IPS DF 6.9 (cell line): ENCODE measurements around the gene GALP.
"Not testable (repeated sequence)": the region's sequence is repeated elsewhere in the genome, so short reads cannot be mapped to it uniquely, and the experiment has no call there.

Experiments
- DNase-seq: peaks from one replicate; pipeline ENCODE4 v3.0.0-alpha.2; 2013; ENCODE audit warnings: low read depth, low spot score
- H3K27ac ChIP-seq: one replicate; pipeline ENCODE4 v1.5.1; 2013; ENCODE audit warnings: low read length, control low read depth
- H3K27me3 ChIP-seq: 2 replicates; pipeline ENCODE4 v1.6.1; 2013; ENCODE audit warnings: mild to moderate bottlenecking, low read length; ENCODE audit not compliant: control insufficient read depth, insufficient read depth
- H3K36me3 ChIP-seq: 2 replicates; pipeline ENCODE4 v1.6.1; 2013; ENCODE audit warnings: low read length; ENCODE audit not compliant: control insufficient read depth, insufficient read depth
- H3K4me1 ChIP-seq: 2 replicates; pipeline ENCODE4 v1.6.1; 2013; ENCODE audit warnings: low read length; ENCODE audit not compliant: control insufficient read depth, insufficient read depth
- H3K4me3 ChIP-seq: 2 replicates; pipeline ENCODE4 v1.5.1; 2013; ENCODE audit warnings: mild to moderate bottlenecking, low read length
- H3K9me3 ChIP-seq: 2 replicates; pipeline ENCODE4 v1.6.1; 2013; ENCODE audit warnings: low read length, inconsistent platforms; ENCODE audit not compliant: control insufficient read depth, insufficient read depth
- WGBS: extraction: QIAGEN DNeasy Blood & Tissue Kit; methylation state at CpG from one replicate; pipeline ENCODE4 v1.1.7; 2013; ENCODE audit warnings: mixed read lengths, missing lambda C conversion rate; ENCODE audit not compliant: insufficient read length, insufficient coverage; 5-methylcytosine and 5-hydroxymethylcytosine counted together

Gene GALP

DNA sequence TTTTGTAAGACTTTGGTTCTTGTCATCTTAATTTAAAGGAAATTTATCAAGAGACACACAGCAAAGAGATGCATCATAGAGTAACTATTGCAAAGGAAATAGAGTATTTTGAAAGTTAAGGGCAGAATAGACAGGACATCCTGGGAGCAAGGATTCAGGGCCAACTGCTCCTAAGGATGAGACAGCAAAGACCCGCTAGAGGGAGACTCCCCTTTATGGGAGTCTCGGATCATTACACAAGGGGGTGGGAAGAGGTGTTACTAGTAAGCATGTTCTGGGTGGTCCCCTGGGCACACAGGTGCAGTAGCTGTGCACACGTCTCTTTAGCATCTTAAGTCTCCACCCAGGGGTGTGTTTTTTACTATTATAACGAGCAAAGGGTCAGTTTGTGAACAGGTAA lies 35.9 kb downstream of the GALP start:
- no peaks in the 10 kb centered on the region for H3K27me3 ChIP-seq
- DNase-seq, result no peak
- no peak overlapping the region for H3K27ac ChIP-seq
- H3K36me3 ChIP-seq, result no peaks in the 10 kb centered on the region
- no CpG with 5 or more reads among the region's 4 CpGs for WGBS
- no peaks in the 10 kb centered on the region for H3K4me1 ChIP-seq
- H3K9me3 ChIP-seq, result no peaks in the 10 kb centered on the region
- no peak overlapping the region for H3K4me3 ChIP-seq

DNA sequence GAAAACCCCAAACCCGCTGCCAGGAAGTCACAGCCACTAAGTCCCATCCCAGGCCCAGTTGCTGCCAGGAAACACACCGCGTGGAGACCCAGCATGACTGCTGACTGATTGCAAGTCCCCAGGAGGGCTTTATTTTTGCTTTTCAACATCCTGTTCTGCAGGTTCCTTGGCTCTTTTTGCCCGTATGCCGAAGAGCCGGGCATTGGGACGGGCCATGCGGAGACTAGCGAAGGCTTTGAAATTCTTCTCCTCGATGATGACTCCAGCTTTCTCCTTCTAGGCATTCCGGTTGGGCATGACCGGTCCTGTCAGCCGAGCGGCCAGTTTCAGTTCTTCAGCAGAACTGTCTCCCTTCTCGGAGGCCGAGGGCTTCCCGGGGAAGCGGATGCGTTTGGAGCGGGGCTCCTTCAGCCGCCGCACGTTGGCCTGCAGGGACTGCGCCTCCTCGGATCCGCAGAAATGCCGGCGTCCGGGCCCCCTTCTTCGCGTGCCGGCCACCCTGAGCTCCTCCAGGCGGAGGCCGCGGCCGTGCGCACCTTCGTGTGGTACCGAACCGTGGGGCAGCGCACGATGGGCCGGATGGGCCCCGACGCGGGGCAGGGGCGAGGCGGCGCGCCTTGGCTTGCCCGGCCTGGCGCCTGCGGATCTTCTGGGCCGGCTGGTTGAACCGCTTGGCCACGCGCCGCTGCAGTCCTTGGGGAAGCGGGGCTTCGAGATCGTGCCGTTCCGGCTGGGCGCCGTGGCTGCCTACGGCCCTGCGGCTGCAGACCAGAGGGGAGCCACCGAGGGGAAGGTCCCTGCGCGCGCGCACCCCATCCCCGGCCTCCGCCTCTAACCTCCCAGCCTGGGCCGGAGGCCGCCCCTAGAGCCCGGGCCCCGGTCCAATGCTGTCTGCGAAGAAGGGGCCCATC lies 41.5 kb downstream of the GALP start:
- Histone ChIP-seq H3K4me1 (no peaks in the 10 kb centered on the region), H3K4me3 (peak overlapping the region; percentile 19; the same call in 1 of the 2 replicates), H3K27me3 (no peaks in the 10 kb centered on the region), H3K36me3 (no peaks in the 10 kb centered on the region), H3K9me3 (no peaks in the 10 kb centered on the region), H3K27ac (no peak overlapping the region)
- no CpG with 5 or more reads among the region's 79 CpGs for WGBS
- peak; percentile 25 for DNase-seq

DNA sequence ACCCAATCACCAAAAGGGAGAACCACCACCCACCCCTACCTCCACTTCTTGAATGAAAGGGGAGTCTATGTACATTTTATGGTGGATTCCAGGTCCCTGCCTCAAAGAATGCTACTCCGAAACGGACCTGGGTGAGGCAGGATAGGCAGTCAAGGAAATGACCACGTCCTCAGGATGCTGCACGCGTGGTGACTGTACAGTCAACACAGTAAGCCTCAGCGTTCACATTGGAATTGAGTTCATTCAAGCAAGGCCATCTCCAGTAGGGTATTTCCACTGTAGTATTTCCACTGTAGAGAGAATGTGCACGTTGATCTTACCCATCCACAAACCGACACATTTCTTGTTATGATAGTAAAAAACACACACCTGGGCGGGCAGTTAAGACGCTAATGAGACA lies 43.2 kb downstream of the GALP start:
- H3K4me3 ChIP-seq, result no peak overlapping the region
- no CpG with 5 or more reads among the region's 10 CpGs for WGBS
- H3K4me1 ChIP-seq, result no peaks in the 10 kb centered on the region
- H3K36me3 ChIP-seq, result no peaks in the 10 kb centered on the region
- DNase-seq, result no peak
- no peaks in the 10 kb centered on the region for H3K9me3 ChIP-seq
- H3K27me3 ChIP-seq, result no peaks in the 10 kb centered on the region
- no peak overlapping the region for H3K27ac ChIP-seq

DNA sequence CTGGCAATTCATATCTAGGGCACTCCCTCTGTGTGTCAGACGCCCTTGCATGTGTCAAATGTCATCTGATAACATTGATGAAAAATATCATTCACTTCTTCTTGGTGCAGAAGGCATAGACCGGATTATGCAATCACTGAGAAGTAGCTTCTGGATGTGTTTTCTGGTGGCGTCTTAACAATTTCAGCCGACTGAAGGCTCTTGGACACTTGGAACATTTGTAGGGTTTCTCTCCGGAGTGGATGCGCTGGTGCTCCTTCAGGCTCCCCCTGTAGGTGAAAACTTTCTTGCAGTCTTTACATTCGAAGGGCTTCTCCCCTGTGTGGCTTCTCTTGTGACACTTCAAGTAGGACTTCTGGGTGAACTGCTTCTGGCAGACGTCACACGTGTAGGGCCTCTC lies 45.6 kb downstream of the GALP start:
- H3K27me3 ChIP-seq, H3K4me1 ChIP-seq, DNase-seq, H3K9me3 ChIP-seq, H3K36me3 ChIP-seq, H3K4me3 ChIP-seq, H3K27ac ChIP-seq: not testable (repeated sequence)
- no CpG with 5 or more reads among the region's 9 CpGs for WGBS

DNA sequence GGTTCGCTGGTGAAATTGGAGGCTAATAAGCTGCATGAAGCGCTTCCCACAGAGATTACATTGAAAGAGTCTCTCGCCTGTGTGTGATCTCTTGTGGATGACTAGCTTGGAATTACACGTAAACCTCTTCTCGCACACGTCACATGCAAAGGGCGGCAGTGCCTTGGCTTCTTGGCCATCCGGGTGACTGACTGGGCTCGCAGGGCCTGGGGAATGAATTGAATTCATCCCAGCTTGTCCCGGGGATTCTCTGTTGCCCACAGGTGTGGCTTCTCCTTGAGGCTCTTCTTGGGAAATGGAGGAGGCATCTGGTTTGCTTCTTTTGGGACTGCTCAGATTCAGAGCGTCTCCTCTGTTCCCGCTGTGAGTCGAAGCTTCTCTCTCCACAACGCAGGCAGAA lies 46.0 kb downstream of the GALP start:
- DNase-seq, result no peak
- Histone ChIP-seq H3K27me3 (no peaks in the 10 kb centered on the region), H3K27ac (no peak overlapping the region), H3K36me3 (no peaks in the 10 kb centered on the region), H3K4me3 (no peak overlapping the region), H3K4me1 (no peaks in the 10 kb centered on the region), H3K9me3 (no peaks in the 10 kb centered on the region)
- WGBS, result no CpG with 5 or more reads among the region's 14 CpGs

DNA sequence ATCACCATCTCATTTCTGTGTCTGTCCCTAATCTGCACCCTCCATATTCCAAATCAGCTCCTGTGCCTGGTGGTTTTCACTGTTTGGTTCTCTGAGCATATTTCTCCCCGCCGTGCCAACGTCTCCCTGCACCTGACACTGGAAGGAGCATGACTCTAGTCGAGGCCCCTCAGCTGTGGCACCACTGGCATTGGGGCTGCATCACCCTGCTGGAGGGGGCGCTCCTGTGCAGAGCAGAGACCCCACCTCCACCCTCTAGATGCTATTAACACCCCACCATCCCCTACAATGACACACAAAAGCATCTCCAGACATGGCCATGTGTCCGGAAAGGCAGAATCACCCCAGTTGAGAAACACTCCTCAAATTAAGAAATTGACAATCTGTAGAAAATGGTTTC lies 47.1 kb downstream of the GALP start:
- WGBS, result no CpG with 5 or more reads among the region's 6 CpGs
- Histone ChIP-seq H3K36me3 (no peaks in the 10 kb centered on the region), H3K9me3 (no peaks in the 10 kb centered on the region), H3K4me1 (no peaks in the 10 kb centered on the region), H3K27me3 (no peaks in the 10 kb centered on the region), H3K4me3 (no peak overlapping the region), H3K27ac (no peak overlapping the region)
- DNase-seq, result no peak

DNA sequence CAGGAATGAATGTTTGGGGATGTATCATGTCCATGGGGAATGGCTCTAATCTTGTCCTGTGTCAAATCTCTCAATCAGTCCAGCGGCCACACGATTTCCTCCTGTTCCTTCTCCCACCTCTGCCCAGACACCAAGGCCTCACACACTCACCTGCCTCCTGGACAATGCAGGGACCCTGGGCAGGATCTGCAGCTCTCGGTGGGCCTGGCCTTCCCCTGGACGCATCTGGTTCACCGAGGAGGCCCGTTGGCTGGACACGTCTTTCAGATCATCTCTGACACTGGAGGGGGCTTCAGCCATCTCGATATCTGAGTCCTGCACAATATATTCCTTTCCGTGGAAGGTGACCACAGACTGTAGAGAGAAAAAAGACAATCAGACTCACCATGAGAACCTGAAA lies 47.7 kb downstream of the GALP start:
- H3K9me3 ChIP-seq, result no peaks in the 10 kb centered on the region
- no peaks in the 10 kb centered on the region for H3K36me3 ChIP-seq
- no peaks in the 10 kb centered on the region for H3K4me1 ChIP-seq
- WGBS, result no CpG with 5 or more reads among the region's 9 CpGs
- no peaks in the 10 kb centered on the region for H3K27me3 ChIP-seq
- no peak overlapping the region for H3K27ac ChIP-seq
- no peak overlapping the region for H3K4me3 ChIP-seq
- no peak for DNase-seq
